DOHH2 (cell line): ENCODE data around the gene GRB7.
"Not testable (repeated sequence)": the region's sequence is repeated elsewhere in the genome, so short reads cannot be mapped to it uniquely, and the experiment has no call there.

ENCODE experiments used
- EZH2phosphoT487 ChIP-seq: fragments of 200-600 bp; sonication (generic); IDR thresholded peaks from 2 replicates; pipeline ENCODE4 v1.6.1; 2017; ENCODE audit warnings: borderline replicate concordance, mild to moderate bottlenecking, antibody characterized with exemption, low read length, moderate library complexity, mixed read lengths
- TF ChIP-seq, protein P1 (sequence below): fragments of 200-600 bp; sonication (generic); IDR thresholded peaks from one replicate; pipeline ENCODE4 v1.5.1; 2014; ENCODE audit warnings: antibody characterized with exemption, mild to moderate bottlenecking, low read depth, low read length; ENCODE audit not compliant: poor library complexity, severe bottlenecking

DNA sequence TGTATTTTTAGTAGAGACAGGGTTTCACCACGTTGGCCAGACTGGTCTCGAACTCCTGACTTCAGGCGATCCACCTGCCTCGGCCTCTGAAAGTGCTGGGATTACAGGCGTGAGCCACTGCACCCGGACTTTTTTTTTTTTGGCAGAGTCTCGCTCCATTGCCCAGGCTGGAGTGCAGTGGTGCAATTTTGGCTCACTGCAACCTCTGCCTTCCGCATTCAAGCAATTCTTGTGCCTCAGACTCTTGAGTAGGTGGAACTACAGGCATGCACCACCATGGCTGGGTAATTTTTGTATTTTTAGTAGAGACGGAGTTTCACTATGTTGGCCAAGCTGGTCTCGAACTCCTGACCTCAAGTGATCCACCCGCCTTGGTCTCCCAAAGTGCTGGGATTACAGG, 26.7 kb upstream of the GRB7 start:
- TF ChIP-seq, protein P1, sequence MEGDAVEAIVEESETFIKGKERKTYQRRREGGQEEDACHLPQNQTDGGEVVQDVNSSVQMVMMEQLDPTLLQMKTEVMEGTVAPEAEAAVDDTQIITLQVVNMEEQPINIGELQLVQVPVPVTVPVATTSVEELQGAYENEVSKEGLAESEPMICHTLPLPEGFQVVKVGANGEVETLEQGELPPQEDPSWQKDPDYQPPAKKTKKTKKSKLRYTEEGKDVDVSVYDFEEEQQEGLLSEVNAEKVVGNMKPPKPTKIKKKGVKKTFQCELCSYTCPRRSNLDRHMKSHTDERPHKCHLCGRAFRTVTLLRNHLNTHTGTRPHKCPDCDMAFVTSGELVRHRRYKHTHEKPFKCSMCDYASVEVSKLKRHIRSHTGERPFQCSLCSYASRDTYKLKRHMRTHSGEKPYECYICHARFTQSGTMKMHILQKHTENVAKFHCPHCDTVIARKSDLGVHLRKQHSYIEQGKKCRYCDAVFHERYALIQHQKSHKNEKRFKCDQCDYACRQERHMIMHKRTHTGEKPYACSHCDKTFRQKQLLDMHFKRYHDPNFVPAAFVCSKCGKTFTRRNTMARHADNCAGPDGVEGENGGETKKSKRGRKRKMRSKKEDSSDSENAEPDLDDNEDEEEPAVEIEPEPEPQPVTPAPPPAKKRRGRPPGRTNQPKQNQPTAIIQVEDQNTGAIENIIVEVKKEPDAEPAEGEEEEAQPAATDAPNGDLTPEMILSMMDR: not testable (repeated sequence)
- TF ChIP-seq EZH2phosphoT487: not testable (repeated sequence)
